ENCODE data around the gene PRELID1. TPM values are rescaled to one million over a fixed set of nuclear protein-coding genes. Genes with fewer than 3 reads are reported as not detected.

The PRELID1 gene
- total and polyA plus RNA-seq, 7 experiments from 2014 or later = 49.0 to 177 (median 84.5) TPM

DNA sequence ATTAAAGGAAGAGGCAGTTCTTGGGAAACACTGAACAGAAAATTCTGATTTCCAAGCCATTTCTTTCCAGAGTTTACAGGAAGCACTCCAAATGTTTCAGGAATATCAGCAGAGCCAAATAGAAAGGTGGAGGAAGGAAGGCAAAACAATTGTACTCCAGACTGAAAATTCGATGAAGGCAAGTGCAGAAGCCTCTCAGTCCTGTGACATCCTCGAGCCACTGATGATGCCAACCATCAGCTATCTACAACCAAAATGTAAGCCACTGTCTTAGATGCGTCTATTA is 45.7 kb downstream of the PRELID1 start:
- peaks cover 0 to 41% (median 5%) of the 10 kb centered on the region in 3 experiments for H3K36me3 ChIP-seq (ENCODE audit: control insufficient read depth in 2 of 3, insufficient read depth in 3 of 3, low read length in 3 of 3)
- ChIA-PET CTCF (interaction anchor here (0.6 to 0.7 kb wide), 2 partner anchors 37 to 106 kb away, joined by 3 to 4 read pairs; no protein-coding TSS in a partner anchor), POLR2A (interaction anchor here (0.8 to 1.3 kb wide), 2 partner anchors 22 to 46 kb away, joined by 3 read pairs; partner anchors contain the start of genes PRELID1 and RAB24)
- H3K9me3 ChIP-seq (ENCODE audit: control insufficient read depth in 2 of 3, low read length in 3 of 3) = no peaks in the 10 kb centered on the region
- no peak overlapping the region for H3K27ac ChIP-seq (ENCODE audit: low read depth, low read length)
- ATAC-seq (no peak), DNase-seq (no peak)
- no peak overlapping the region for H3K4me3 ChIP-seq (ENCODE audit: low read length)
- Mint-ChIP-seq H3K4me1 (peaks cover 44 to 63% (median 54%) of the 10 kb centered on the region in 7 donors), H3K27me3 (no peaks in the 10 kb centered on the region), H3K4me3 (peak overlapping the region; percentile 54 to 99 (median 96)), H3K36me3 (peaks cover 4 to 22% (median 7%) of the 10 kb centered on the region in 5 donors), H3K27ac (peak overlapping the region in 6 of 9 donors; percentile 58 to 99 (median 73)), H3K9me3 (peaks cover 0 to under 1% (median 0%) of the 10 kb centered on the region in 11 donors)
- peaks cover 29 to 35% of the 10 kb centered on the region in 2 donors for H3K4me1 ChIP-seq (ENCODE audit: control insufficient read depth in 2 of 2, insufficient read depth in 2 of 2, low read length in 2 of 2)
- intact Hi-C loops (cut with micrococcal nuclease) = no loop called here
- H3K27me3 ChIP-seq (ENCODE audit: control insufficient read depth in 2 of 2, insufficient read depth in 2 of 2, low read length in 2 of 2) = no peaks in the 10 kb centered on the region

- Histone ChIP-seq H3K36me3 (ENCODE audit: control insufficient read depth in 2 of 3, insufficient read depth in 3 of 3, low read length in 3 of 3) (peaks cover 0 to 40% (median 5%) of the 10 kb centered on the region in 3 experiments), H3K4me1 (ENCODE audit: control insufficient read depth in 2 of 2, insufficient read depth in 2 of 2, low read length in 2 of 2) (peaks cover 29 to 35% of the 10 kb centered on the region in 2 donors), H3K27ac (ENCODE audit: low read depth, low read length) (peak overlapping the region; percentile 4), H3K4me3 (ENCODE audit: low read length) (no peak overlapping the region), H3K9me3 (ENCODE audit: control insufficient read depth in 2 of 3, low read length in 3 of 3) (no peaks in the 10 kb centered on the region), H3K27me3 (ENCODE audit: control insufficient read depth in 2 of 2, insufficient read depth in 2 of 2, low read length in 2 of 2) (no peaks in the 10 kb centered on the region)
- Mint-ChIP-seq H3K36me3 (peaks cover 4 to 22% (median 7%) of the 10 kb centered on the region in 5 donors), H3K27me3 (no peaks in the 10 kb centered on the region), H3K4me1 (peaks cover 47 to 68% (median 58%) of the 10 kb centered on the region in 7 donors), H3K4me3 (peak overlapping the region; percentile 71 to 99 (median 98)), H3K27ac (peak overlapping the region; percentile 58 to 100 (median 74)), H3K9me3 (peaks cover 0 to 5% (median 0%) of the 10 kb centered on the region in 11 donors)
- DNase-seq = no peak
- intact Hi-C loops (cut with micrococcal nuclease) = loop anchor here (2.0 to 5.0 kb wide), 5 partner anchors 21 to 961 kb away; partner anchors contain the start of genes HIGD2A (in 1 of the 2), NOP16 (in 1 of the 2), NSD1 (in 1 of the 2) and RNF44 (in 1 of the 2)
- CTCF ChIA-PET = interaction anchor here (1.3 to 3.4 kb wide), 2 partner anchors 21 to 35 kb away, joined by 4 to 13 read pairs; no protein-coding TSS in a partner anchor
- POLR2A ChIA-PET = interaction anchor here (0.8 kb wide), 1 partner anchor 46 kb away, joined by 3 read pairs; the partner anchor contains the start of genes PRELID1 and RAB24
- ATAC-seq = no peak
These were observed 46.2 kb downstream of the PRELID1 start for GRCh38 chr5:177349762-177350161.

GRCh38 chr5:177350776-177351391 is 47.3 kb downstream of the PRELID1 start:
- H3K4me1 ChIP-seq (ENCODE audit: control insufficient read depth in 2 of 2, insufficient read depth in 2 of 2, low read length in 2 of 2) = peaks cover 29 to 39% of the 10 kb centered on the region in 2 donors

DNA sequence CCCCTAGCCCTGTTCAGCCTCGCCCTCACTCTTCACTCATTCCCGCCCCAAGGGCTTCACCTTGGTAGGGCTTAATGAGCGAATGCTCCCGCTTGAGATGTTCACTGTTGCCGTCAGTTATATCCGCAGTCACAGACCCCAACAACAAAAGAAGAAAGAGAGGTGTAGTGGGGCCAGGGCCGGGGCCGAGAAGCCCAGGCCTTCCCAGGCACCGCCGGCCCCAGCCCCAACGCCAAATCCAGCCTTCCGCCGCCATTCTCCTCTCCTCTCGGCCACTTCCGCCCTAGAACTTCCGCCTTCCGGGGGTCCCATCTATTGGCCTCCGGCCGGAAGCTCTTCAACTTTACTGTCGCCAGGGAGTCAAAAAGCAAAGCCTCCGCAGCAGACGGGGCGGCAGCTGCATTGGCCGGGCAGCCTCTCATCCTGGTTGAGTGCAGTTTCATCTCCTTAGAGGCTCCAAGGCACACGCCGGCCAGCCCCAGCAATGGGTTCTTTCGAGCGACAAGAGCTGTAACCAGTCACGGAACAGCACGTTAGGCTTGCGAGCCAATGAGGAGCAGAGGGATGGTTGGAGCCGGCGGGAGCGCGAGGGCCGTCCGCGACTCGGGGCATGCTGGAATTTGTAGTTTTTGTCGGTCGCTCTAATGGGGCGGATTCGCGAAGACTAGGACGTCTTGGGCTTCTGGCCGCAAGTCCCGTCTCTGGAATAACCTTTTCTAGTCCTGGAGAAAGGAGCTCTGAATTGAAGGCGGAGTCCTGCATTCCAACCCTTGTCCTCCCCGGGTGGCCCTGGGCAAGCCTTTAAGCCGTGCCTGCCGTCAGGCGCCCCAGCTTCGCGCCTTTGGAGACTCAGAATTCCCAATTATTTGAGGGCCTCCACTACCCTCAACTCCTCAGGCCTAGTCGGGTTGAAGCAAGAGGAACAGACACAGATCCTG is 48.1 kb downstream of the PRELID1 start, which contains the start of gene LMAN2:
Gene LMAN2, minus strand, starts transcription at position 277 of the 938 bp plus-strand sequence. Its CDS starts 21 bp downstream, at position 256.
- CTCF ChIA-PET = interaction anchor here (0.6 to 3.4 kb wide), 7 partner anchors 8 to 1053 kb away, joined by 3 to 14 read pairs (median 4); no protein-coding TSS in a partner anchor
- H3K4me1 ChIP-seq (ENCODE audit: control insufficient read depth in 2 of 2, insufficient read depth in 2 of 2, low read length in 2 of 2) = peaks cover 31 to 46% of the 10 kb centered on the region in 2 donors
- peak; percentile 74 to 95 (median 93) for DNase-seq

More at GRCh38 chr5:177350776-177351391, 47.3 kb downstream of the PRELID1 start:
- Mint-ChIP-seq H3K36me3 (peaks cover 4 to 22% (median 7%) of the 10 kb centered on the region in 5 donors), H3K4me3 (peak overlapping the region; percentile 93 to 99 (median 98)), H3K4me1 (peaks cover 54 to 79% (median 69%) of the 10 kb centered on the region in 7 donors), H3K27ac (peak overlapping the region; percentile 93 to 100 (median 99)), H3K9me3 (peaks cover 0 to 14% (median 0%) of the 10 kb centered on the region in 11 donors), H3K27me3 (no peaks in the 10 kb centered on the region)
- CTCF ChIA-PET = interaction anchor here (1.0 to 3.4 kb wide), 5 partner anchors 9 to 104 kb away, joined by 3 to 13 read pairs (median 4); no protein-coding TSS in a partner anchor
- no peak for ATAC-seq
- no peak for DNase-seq
- peaks cover 0 to 36% (median 5%) of the 10 kb centered on the region in 3 experiments for H3K36me3 ChIP-seq (ENCODE audit: control insufficient read depth in 2 of 3, insufficient read depth in 3 of 3, low read length in 3 of 3)
- POLR2A ChIA-PET = interaction anchor here (0.6 to 2.4 kb wide), 14 partner anchors 10 to 336 kb away, joined by 3 to 28 read pairs (median 4); no protein-coding TSS in a partner anchor
- peak overlapping the region; percentile 91 for H3K4me3 ChIP-seq (ENCODE audit: low read length)
- peak overlapping the region; percentile 95 for H3K27ac ChIP-seq (ENCODE audit: low read depth, low read length)
- intact Hi-C loops (cut with micrococcal nuclease) = loop anchor here (1.0 to 5.0 kb wide), 11 partner anchors 11 to 962 kb away; partner anchors contain the start of genes RNF44 (in 2 of the 2), GRK6 (in 1 of the 2), HIGD2A (in 1 of the 2) and NOP16 (in 1 of the 2)
- H3K9me3 ChIP-seq (ENCODE audit: control insufficient read depth in 2 of 3, low read length in 3 of 3) = no peaks in the 10 kb centered on the region
- no peaks in the 10 kb centered on the region for H3K27me3 ChIP-seq (ENCODE audit: control insufficient read depth in 2 of 2, insufficient read depth in 2 of 2, low read length in 2 of 2)

GRCh38 chr5:177353093-177353492 is 49.5 kb downstream of the PRELID1 start:
- H3K9me3 Mint-ChIP-seq = peaks cover 0 to 14% (median 0%) of the 10 kb centered on the region in 11 donors
- Histone ChIP-seq H3K4me1 (ENCODE audit: control insufficient read depth in 2 of 2, insufficient read depth in 2 of 2, low read length in 2 of 2) (peaks cover 32 to 49% of the 10 kb centered on the region in 2 donors), H3K4me3 (ENCODE audit: low read length) (no peak overlapping the region), H3K9me3 (ENCODE audit: control insufficient read depth in 2 of 3, low read length in 3 of 3) (no peaks in the 10 kb centered on the region), H3K27ac (ENCODE audit: low read depth, low read length) (no peak overlapping the region), H3K36me3 (ENCODE audit: control insufficient read depth in 2 of 3, insufficient read depth in 3 of 3, low read length in 3 of 3) (peaks cover 0 to 24% (median 5%) of the 10 kb centered on the region in 3 experiments), H3K27me3 (ENCODE audit: control insufficient read depth in 2 of 2, insufficient read depth in 2 of 2, low read length in 2 of 2) (no peaks in the 10 kb centered on the region)
- intact Hi-C loops (cut with micrococcal nuclease) = loop anchor here (5.0 kb wide), 3 partner anchors 221 to 816 kb away; partner anchors contain the start of genes NSD1 (in 1 of the 2), RNF44 (in 1 of the 2) and ZNF346 (in 1 of the 2)
- peaks cover 4 to 24% (median 10%) of the 10 kb centered on the region in 5 donors for H3K36me3 Mint-ChIP-seq
- ATAC-seq (no peak), DNase-seq (no peak)
- peaks cover 56 to 78% (median 68%) of the 10 kb centered on the region in 7 donors for H3K4me1 Mint-ChIP-seq
- POLR2A ChIA-PET = interaction anchor here (0.7 to 2.4 kb wide), 2 partner anchors 8 to 16 kb away, joined by 6 to 28 read pairs; no protein-coding TSS in a partner anchor
- no peak overlapping the region for H3K27ac Mint-ChIP-seq
- H3K27me3 Mint-ChIP-seq = no peaks in the 10 kb centered on the region
- peak overlapping the region in 6 of 10 donors; percentile 10 to 49 (median 34) for H3K4me3 Mint-ChIP-seq
- CTCF ChIA-PET = interaction anchor here (0.6 to 3.4 kb wide), 4 partner anchors 13 to 37 kb away, joined by 3 to 14 read pairs (median 8); no protein-coding TSS in a partner anchor

More for the DNA sequence above, 48.1 kb downstream of the PRELID1 start, which contains the start of gene LMAN2:
- Mint-ChIP-seq H3K27me3 (no peaks in the 10 kb centered on the region), H3K36me3 (peaks cover 4 to 21% (median 7%) of the 10 kb centered on the region in 5 donors), H3K27ac (peak within 1 kb of the TSS; percentile 93 to 100 (median 99)), H3K4me1 (peaks cover 56 to 79% (median 69%) of the 10 kb centered on the region in 7 donors), H3K9me3 (peaks cover 0 to 14% (median 0%) of the 10 kb centered on the region in 11 donors), H3K4me3 (peak within 1 kb of the TSS; percentile 93 to 99 (median 98))
- peak; percentile 99 for ATAC-seq
- intact Hi-C loops (cut with micrococcal nuclease) = loop anchor here (1.0 to 5.0 kb wide), 11 partner anchors 11 to 963 kb away; partner anchors contain the start of genes RNF44 (in 2 of the 2), GRK6 (in 1 of the 2), HIGD2A (in 1 of the 2) and NOP16 (in 1 of the 2)
- POLR2A ChIA-PET = interaction anchor here (0.6 to 2.4 kb wide), 17 partner anchors 9 to 217 kb away, joined by 3 to 28 read pairs (median 4); partner anchors contain the start of genes PDLIM7, PRELID1 and RAB24
- H3K9me3 ChIP-seq (ENCODE audit: control insufficient read depth in 2 of 3, low read length in 3 of 3) = no peaks in the 10 kb centered on the region
- peak within 1 kb of the TSS; percentile 95 for H3K27ac ChIP-seq (ENCODE audit: low read depth, low read length)
- peak within 1 kb of the TSS; percentile 91 for H3K4me3 ChIP-seq (ENCODE audit: low read length)
- no peaks in the 10 kb centered on the region for H3K27me3 ChIP-seq (ENCODE audit: control insufficient read depth in 2 of 2, insufficient read depth in 2 of 2, low read length in 2 of 2)
- peaks cover 0 to 30% (median 5%) of the 10 kb centered on the region in 3 experiments for H3K36me3 ChIP-seq (ENCODE audit: control insufficient read depth in 2 of 3, insufficient read depth in 3 of 3, low read length in 3 of 3)
